BJ (cell line): Measurements from ENCODE around the gene ADGRL2. TPM values are rescaled to one million over a fixed set of nuclear protein-coding genes. Genes with fewer than 3 reads are reported as not detected.

Experiments used
- CTCF ChIA-PET: fragments of 350-600 bp; formaldehyde crosslinking; extraction: SDS; loops from one replicate; lab custom pipeline; 2021; ENCODE audit warnings: antibody characterized with exemption, inconsistent platforms; lab: Yijun Ruan, JAX
- POLR2A ChIA-PET: fragments of 300-600 bp; sonication (Branson Sonifier 250); formaldehyde crosslinking; extraction: SDS; loops from one replicate; lab custom pipeline; 2021; ENCODE audit warnings: antibody characterized with exemption; lab: Charles Lee
- DNase-seq: peaks from one replicate; pipeline ENCODE4 v3.0.0-alpha.2; 2011; ENCODE audit warnings: low read depth
- H3K27me3 ChIP-seq: 2 replicates; pipeline ENCODE4 v1.6.0; 2011; ENCODE audit warnings: low read length; ENCODE audit not compliant: control insufficient read depth, insufficient read depth
- H3K36me3 ChIP-seq: 2 replicates; pipeline ENCODE4 v1.5.1; 2011; ENCODE audit warnings: low read length; ENCODE audit not compliant: control insufficient read depth, insufficient read depth
- H3K4me3 ChIP-seq: 2 replicates; pipeline ENCODE4 v1.5.1; 2011; ENCODE audit warnings: low read depth, mild to moderate bottlenecking, control low read depth, low read length
- polyA plus RNA-seq: library from polyadenylated mRNA; depleted of rRNA; stranded (reverse); fragments of >200 nt; gene quantifications from 2 replicates; pipeline ENCODE4 v1.2.3, GENCODE V29; 2011
- TF ChIP-seq, protein P1 (sequence below): IDR thresholded peaks from 2 replicates; pipeline ENCODE4 v1.5.1; 2011; ENCODE audit warnings: low read depth, mild to moderate bottlenecking, control low read depth, inconsistent platforms, low read length, moderate library complexity; ENCODE audit not compliant: insufficient read depth

The ADGRL2 gene
- polyA plus RNA-seq, 1 experiment = 18.1 TPM

DNA sequence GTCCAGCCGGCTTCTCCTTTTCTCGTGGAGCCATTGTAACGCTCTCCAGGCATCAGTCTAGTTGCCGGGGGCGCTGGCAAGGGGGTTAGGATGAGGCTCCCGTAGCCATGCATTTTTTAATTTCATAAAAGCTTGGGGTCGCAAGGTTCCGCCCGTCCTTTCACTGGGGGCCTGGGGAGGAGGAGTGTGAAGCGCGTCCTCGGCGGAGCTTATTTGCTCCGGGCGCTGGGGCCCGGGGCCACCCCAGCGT lies 1.6 kb downstream of the ADGRL2 start:
- Histone ChIP-seq H3K36me3 (no peaks in the 10 kb centered on the region), H3K27me3 (peaks cover 1% of the 10 kb centered on the region), H3K4me3 (peak overlapping the region; percentile 65)
- ChIA-PET POLR2A (no interaction called here), CTCF (interaction anchor here (0.6 to 1.6 kb wide), 3 partner anchors 31 to 345 kb away, joined by 3 to 4 read pairs (median 3); no protein-coding TSS in a partner anchor)
- DNase-seq = no peak
- TF ChIP-seq, protein P1, sequence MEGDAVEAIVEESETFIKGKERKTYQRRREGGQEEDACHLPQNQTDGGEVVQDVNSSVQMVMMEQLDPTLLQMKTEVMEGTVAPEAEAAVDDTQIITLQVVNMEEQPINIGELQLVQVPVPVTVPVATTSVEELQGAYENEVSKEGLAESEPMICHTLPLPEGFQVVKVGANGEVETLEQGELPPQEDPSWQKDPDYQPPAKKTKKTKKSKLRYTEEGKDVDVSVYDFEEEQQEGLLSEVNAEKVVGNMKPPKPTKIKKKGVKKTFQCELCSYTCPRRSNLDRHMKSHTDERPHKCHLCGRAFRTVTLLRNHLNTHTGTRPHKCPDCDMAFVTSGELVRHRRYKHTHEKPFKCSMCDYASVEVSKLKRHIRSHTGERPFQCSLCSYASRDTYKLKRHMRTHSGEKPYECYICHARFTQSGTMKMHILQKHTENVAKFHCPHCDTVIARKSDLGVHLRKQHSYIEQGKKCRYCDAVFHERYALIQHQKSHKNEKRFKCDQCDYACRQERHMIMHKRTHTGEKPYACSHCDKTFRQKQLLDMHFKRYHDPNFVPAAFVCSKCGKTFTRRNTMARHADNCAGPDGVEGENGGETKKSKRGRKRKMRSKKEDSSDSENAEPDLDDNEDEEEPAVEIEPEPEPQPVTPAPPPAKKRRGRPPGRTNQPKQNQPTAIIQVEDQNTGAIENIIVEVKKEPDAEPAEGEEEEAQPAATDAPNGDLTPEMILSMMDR = no peak

DNA sequence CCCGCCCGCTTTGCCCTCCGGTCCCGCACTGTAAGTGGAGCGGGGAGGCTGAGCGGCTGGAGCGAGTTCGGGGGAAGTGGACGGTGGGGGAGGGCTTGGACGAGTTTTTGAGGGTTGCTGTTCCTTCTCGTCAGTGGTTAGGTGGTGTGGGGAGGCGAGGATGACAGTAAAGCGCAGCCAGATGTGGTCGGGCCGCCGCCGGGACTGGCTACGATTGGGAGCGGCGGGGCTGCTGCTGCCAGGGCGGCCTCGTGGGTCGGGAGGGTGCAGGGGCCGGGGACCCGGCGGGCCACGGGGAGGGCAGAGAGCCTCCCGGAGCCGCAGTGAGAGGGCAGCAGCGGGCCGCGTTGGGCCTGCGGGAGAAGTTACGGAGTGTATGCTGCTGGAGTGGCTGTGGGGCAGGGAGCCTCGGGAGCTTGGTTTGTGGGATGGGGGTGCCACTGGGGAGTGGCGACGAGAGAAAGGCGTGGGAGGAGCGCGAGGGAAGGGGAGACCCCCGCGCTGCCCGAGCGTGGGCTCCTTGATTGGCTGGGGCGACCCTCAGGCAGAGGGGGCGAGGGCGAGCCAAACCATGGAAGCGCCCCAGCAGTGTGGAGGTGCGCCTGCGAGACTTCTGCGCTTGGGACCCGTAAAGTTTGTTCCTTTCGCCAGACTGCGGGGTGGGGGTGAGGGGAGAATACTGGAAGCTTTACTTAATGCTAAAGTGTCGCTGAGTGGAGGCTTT lies 2.1 kb downstream of the ADGRL2 start:
- POLR2A ChIA-PET = no interaction called here
- TF ChIP-seq, protein P1 = peak; percentile 59
- H3K36me3 ChIP-seq = no peaks in the 10 kb centered on the region
- H3K4me3 ChIP-seq = peak overlapping the region; percentile 65
- no peak for DNase-seq
- CTCF ChIA-PET = interaction anchor here (0.6 to 1.6 kb wide), 4 partner anchors 30 to 600 kb away, joined by 3 to 4 read pairs (median 4); no protein-coding TSS in a partner anchor
- peaks cover 1% of the 10 kb centered on the region for H3K27me3 ChIP-seq

DNA sequence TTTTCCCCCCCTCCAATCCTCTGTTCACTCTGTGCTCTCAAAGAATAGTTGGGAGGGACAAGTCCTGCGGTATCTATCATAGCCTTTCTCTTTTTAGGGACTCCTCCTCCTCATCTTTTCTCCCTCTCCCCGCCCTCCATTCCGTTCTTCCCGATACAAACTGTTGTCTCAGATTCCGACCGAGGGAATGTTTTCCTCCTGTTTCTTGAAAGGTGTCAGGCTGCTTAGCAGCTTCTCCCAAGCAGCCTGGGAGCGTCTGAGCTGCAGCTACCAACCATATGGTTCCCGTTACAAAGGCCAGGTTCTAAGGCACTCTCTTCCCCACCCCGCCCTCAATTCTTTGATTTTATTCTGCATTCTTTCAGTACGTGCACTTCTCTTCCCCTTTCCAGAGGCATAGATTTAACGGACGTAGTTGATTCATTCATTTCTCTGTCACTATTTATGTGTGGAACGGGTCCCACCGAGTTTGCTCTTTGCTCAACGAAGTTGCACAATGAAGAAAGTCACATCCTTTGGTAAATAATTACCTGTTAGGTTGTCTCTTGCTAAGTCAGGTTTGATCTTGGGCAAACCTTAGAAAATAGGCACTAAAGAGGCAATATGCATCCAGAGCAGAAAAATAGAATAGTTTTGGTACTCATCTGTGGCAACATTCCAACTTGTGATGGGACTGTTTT lies 2.8 kb downstream of the ADGRL2 start:
- no peak for DNase-seq
- POLR2A ChIA-PET = no interaction called here
- Histone ChIP-seq H3K36me3 (no peaks in the 10 kb centered on the region), H3K4me3 (peak overlapping the region; percentile 65), H3K27me3 (peaks cover 1% of the 10 kb centered on the region)
- TF ChIP-seq, protein P1 = no peak
- CTCF ChIA-PET = interaction anchor here (0.8 to 1.6 kb wide), 2 partner anchors 29 to 600 kb away, joined by 4 read pairs; no protein-coding TSS in a partner anchor

DNA sequence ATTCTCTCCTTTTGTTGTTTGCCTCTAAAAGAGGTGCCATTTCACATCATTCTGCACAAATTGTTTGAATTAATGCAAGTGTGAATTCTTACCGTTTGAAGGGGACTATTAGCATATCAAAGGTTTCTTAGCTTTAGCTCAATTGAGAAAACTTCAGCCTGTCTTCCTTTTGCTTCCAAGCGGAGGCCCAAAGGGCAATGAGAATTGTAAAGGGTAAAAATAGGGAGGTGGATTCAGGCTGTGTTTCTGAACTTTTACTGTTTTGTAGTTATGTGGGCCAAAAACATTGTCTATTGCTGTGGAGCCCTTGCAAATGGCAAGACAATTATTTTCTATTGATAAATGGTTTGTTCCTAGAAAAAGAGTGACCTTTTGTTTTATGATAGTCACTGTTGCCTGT lies 3.6 kb downstream of the ADGRL2 start:
- H3K4me3 ChIP-seq = no peak overlapping the region
- ChIA-PET POLR2A (no interaction called here), CTCF (no interaction called here)
- no peak for DNase-seq
- TF ChIP-seq, protein P1 = no peak
- peaks cover 1% of the 10 kb centered on the region for H3K27me3 ChIP-seq
- no peaks in the 10 kb centered on the region for H3K36me3 ChIP-seq
